HUES6 (cell line): ENCODE data around the gene PGRMC1.
"Not testable (repeated sequence)": the region's sequence is repeated elsewhere in the genome, so short reads cannot be mapped to it uniquely, and the experiment has no call there.

Experiments used
- H3K27ac ChIP-seq: 2 replicates; pipeline ENCODE4 v1.7.0; 2013; ENCODE audit warnings: low read depth, mild to moderate bottlenecking, low read length, inconsistent platforms
- H3K27me3 ChIP-seq: 2 replicates; pipeline ENCODE4 v1.6.1; 2013; ENCODE audit warnings: low read length; ENCODE audit not compliant: control insufficient read depth, insufficient read depth
- H3K36me3 ChIP-seq: 2 replicates; pipeline ENCODE4 v1.6.1; 2013; ENCODE audit warnings: low read length; ENCODE audit not compliant: control insufficient read depth, insufficient read depth
- H3K4me1 ChIP-seq: 2 replicates; pipeline ENCODE4 v1.6.1; 2013; ENCODE audit warnings: low read length; ENCODE audit not compliant: control insufficient read depth, insufficient read depth
- H3K4me3 ChIP-seq: 2 replicates; pipeline ENCODE4 v1.5.1; 2013; ENCODE audit warnings: low read depth, low read length
- H3K9ac ChIP-seq: one replicate; pipeline ENCODE4 v1.6.1; 2013; ENCODE audit warnings: mild to moderate bottlenecking, low read length
- H3K9me3 ChIP-seq: 2 replicates; pipeline ENCODE4 v1.6.1; 2013; ENCODE audit warnings: low read depth, low read length; ENCODE audit not compliant: control insufficient read depth, insufficient read depth

The PGRMC1 gene

GRCh38 chrX:119208401-119209057 is 27.6 kb upstream of the PGRMC1 start:
- H3K27ac ChIP-seq: no peak overlapping the region
- H3K4me3 ChIP-seq: no peak overlapping the region
- H3K36me3 ChIP-seq: no peaks in the 10 kb centered on the region
- no peaks in the 10 kb centered on the region for H3K4me1 ChIP-seq
- no peak overlapping the region for H3K9ac ChIP-seq
- peaks cover 10% of the 10 kb centered on the region for H3K9me3 ChIP-seq
- peaks cover 8% of the 10 kb centered on the region; the same call in 1 of the 2 replicates for H3K27me3 ChIP-seq

GRCh38 chrX:119210931-119211648 is 25.0 kb upstream of the PGRMC1 start:
- H3K27ac ChIP-seq, H3K4me1 ChIP-seq, H3K4me3 ChIP-seq, H3K9me3 ChIP-seq, H3K36me3 ChIP-seq, H3K9ac ChIP-seq, H3K27me3 ChIP-seq: not testable (repeated sequence)

GRCh38 chrX:119211649-119212014 is 24.5 kb upstream of the PGRMC1 start:
- Histone ChIP-seq H3K36me3 (no peaks in the 10 kb centered on the region), H3K9ac (no peak overlapping the region), H3K27me3 (no peaks in the 10 kb centered on the region), H3K4me1 (no peaks in the 10 kb centered on the region), H3K4me3 (no peak overlapping the region), H3K27ac (no peak overlapping the region), H3K9me3 (peaks cover 10% of the 10 kb centered on the region)

- peaks cover 3% of the 10 kb centered on the region; the same call in 1 of the 2 replicates for H3K4me1 ChIP-seq
- H3K9ac ChIP-seq: no peak overlapping the region
- no peaks in the 10 kb centered on the region for H3K36me3 ChIP-seq
- H3K4me3 ChIP-seq: no peak overlapping the region
- no peaks in the 10 kb centered on the region for H3K9me3 ChIP-seq
- no peak overlapping the region for H3K27ac ChIP-seq
- no peaks in the 10 kb centered on the region for H3K27me3 ChIP-seq
Observed at GRCh38 chrX:119218198-119218597, 17.9 kb upstream of the PGRMC1 start.

- Histone ChIP-seq H3K36me3 (no peaks in the 10 kb centered on the region), H3K4me1 (no peaks in the 10 kb centered on the region), H3K27ac (no peak overlapping the region), H3K9ac (no peak overlapping the region), H3K4me3 (no peak overlapping the region), H3K27me3 (peaks cover 9% of the 10 kb centered on the region; the same call in 1 of the 2 replicates), H3K9me3 (no peaks in the 10 kb centered on the region)
Observed at GRCh38 chrX:119222932-119223331, 13.2 kb upstream of the PGRMC1 start.

GRCh38 chrX:119223783-119224182 is 12.3 kb upstream of the PGRMC1 start:
- Histone ChIP-seq H3K36me3 (no peaks in the 10 kb centered on the region), H3K9ac (no peak overlapping the region), H3K4me1 (no peaks in the 10 kb centered on the region), H3K27me3 (peaks cover 13% of the 10 kb centered on the region), H3K4me3 (no peak overlapping the region), H3K9me3 (no peaks in the 10 kb centered on the region), H3K27ac (no peak overlapping the region)

- no peaks in the 10 kb centered on the region for H3K4me1 ChIP-seq
- H3K27me3 ChIP-seq: peaks cover 15% of the 10 kb centered on the region
- no peak overlapping the region for H3K27ac ChIP-seq
- H3K36me3 ChIP-seq: no peaks in the 10 kb centered on the region
- H3K4me3 ChIP-seq: no peak overlapping the region
- H3K9ac ChIP-seq: no peak overlapping the region
- H3K9me3 ChIP-seq: no peaks in the 10 kb centered on the region
Observed at GRCh38 chrX:119226446-119226845, 9.6 kb upstream of the PGRMC1 start.

- Histone ChIP-seq H3K27me3 (peaks cover 15% of the 10 kb centered on the region), H3K4me3 (no peak overlapping the region), H3K27ac (no peak overlapping the region), H3K4me1 (peaks cover 1% of the 10 kb centered on the region; the same call in 1 of the 2 replicates), H3K36me3 (no peaks in the 10 kb centered on the region), H3K9me3 (no peaks in the 10 kb centered on the region), H3K9ac (no peak overlapping the region)
Observed at GRCh38 chrX:119228512-119229252, 7.4 kb upstream of the PGRMC1 start.

- Histone ChIP-seq H3K4me1 (peaks cover 6% of the 10 kb centered on the region; the same call in 1 of the 2 replicates), H3K36me3 (no peaks in the 10 kb centered on the region), H3K4me3 (no peak overlapping the region), H3K9me3 (no peaks in the 10 kb centered on the region), H3K27ac (no peak overlapping the region), H3K27me3 (peaks cover 15% of the 10 kb centered on the region), H3K9ac (no peak overlapping the region)
Observed at GRCh38 chrX:119229253-119229615, 6.9 kb upstream of the PGRMC1 start.

GRCh38 chrX:119230850-119231249 is 5.2 kb upstream of the PGRMC1 start:
- Histone ChIP-seq H3K4me3 (no peak overlapping the region), H3K27ac (no peak overlapping the region), H3K27me3 (peaks cover 15% of the 10 kb centered on the region), H3K4me1 (peaks cover 22% of the 10 kb centered on the region), H3K9me3 (no peaks in the 10 kb centered on the region), H3K9ac (no peak overlapping the region), H3K36me3 (no peaks in the 10 kb centered on the region)

- Histone ChIP-seq H3K9me3 (no peaks in the 10 kb centered on the region), H3K9ac (no peak overlapping the region), H3K27me3 (peaks cover 11% of the 10 kb centered on the region), H3K4me3 (no peak overlapping the region), H3K36me3 (no peaks in the 10 kb centered on the region), H3K4me1 (peaks cover 22% of the 10 kb centered on the region), H3K27ac (no peak overlapping the region)
Observed at GRCh38 chrX:119231936-119232445, 4.1 kb upstream of the PGRMC1 start.
